ENCODE data around the gene ZNF609.

Gene ZNF609, protein sequence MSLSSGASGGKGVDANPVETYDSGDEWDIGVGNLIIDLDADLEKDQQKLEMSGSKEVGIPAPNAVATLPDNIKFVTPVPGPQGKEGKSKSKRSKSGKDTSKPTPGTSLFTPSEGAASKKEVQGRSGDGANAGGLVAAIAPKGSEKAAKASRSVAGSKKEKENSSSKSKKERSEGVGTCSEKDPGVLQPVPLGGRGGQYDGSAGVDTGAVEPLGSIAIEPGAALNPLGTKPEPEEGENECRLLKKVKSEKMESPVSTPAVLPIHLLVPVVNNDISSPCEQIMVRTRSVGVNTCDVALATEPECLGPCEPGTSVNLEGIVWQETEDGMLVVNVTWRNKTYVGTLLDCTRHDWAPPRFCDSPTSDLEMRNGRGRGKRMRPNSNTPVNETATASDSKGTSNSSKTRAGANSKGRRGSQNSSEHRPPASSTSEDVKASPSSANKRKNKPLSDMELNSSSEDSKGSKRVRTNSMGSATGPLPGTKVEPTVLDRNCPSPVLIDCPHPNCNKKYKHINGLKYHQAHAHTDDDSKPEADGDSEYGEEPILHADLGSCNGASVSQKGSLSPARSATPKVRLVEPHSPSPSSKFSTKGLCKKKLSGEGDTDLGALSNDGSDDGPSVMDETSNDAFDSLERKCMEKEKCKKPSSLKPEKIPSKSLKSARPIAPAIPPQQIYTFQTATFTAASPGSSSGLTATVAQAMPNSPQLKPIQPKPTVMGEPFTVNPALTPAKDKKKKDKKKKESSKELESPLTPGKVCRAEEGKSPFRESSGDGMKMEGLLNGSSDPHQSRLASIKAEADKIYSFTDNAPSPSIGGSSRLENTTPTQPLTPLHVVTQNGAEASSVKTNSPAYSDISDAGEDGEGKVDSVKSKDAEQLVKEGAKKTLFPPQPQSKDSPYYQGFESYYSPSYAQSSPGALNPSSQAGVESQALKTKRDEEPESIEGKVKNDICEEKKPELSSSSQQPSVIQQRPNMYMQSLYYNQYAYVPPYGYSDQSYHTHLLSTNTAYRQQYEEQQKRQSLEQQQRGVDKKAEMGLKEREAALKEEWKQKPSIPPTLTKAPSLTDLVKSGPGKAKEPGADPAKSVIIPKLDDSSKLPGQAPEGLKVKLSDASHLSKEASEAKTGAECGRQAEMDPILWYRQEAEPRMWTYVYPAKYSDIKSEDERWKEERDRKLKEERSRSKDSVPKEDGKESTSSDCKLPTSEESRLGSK (N-terminal part only)

GRCh38 chr15:64460206-64460723 lies at the start of gene ZNF609:
ZNF609 (plus strand) TSS chr15:64460578; CDS start chr15:64499420, 38,842 bp downstream.
- DNase-seq: peak; percentile 86

GRCh38 chr15:64412216-64412615 lies 48.2 kb upstream of the ZNF609 start:
- no peak for DNase-seq

DNA sequence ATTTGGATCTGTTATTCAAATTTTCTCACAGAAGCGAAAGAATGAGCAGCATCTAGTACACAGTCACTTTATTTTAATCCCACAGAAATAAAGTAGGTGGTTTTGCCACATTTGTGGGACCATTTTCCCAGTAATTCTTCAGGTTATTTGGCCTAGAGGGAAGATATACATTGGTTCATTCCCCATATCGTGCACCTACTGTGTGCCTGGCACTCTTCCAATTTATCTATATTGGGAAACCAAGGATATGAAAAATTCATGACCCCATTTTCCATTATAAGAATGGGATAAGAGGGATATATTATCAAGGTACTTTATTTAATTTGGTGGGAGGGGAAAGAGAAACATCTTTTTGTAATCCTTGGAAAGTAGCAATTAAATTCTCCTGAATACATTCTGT lies 37.7 kb upstream of the ZNF609 start:
- DNase-seq: no peak

DNA sequence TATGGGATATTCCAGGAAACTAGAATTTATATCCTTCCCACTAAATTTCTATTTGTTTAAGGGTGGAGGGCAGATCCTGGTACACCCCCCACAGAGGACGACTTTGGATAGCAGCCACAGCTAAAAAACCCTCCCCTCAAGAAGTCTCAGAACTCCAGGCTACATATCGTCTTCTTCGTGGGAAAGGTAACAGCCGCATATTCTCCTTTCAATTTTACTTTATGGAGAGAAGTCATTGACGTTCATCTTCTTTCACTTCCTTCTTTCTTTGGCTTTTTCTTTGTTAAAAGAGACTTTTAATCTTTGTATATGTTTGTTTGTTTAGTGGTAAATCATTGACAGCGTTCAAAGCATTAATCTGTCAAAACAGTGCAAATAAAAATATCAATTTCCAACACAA lies 36.4 kb upstream of the ZNF609 start:
- no peak for DNase-seq

DNA sequence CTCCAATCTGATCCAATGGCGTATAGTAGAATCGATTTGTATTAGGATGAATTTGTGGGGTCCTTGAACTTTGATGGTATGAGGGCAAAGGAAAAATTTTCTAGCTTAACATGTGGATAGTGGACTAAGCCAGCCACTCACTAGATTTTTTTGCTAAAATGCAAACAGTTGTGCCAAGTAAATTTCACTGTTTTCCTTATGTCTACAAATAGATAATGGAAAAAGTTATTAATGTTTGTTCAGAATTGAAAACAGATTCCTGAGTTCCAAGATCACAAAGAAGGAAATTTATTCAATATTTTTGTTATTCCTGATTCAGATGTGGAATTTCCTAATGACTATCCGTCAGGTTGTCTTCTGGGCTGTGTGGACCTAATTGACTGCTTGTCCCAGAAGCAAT lies 35.2 kb upstream of the ZNF609 start:
- no peak for DNase-seq

DNA sequence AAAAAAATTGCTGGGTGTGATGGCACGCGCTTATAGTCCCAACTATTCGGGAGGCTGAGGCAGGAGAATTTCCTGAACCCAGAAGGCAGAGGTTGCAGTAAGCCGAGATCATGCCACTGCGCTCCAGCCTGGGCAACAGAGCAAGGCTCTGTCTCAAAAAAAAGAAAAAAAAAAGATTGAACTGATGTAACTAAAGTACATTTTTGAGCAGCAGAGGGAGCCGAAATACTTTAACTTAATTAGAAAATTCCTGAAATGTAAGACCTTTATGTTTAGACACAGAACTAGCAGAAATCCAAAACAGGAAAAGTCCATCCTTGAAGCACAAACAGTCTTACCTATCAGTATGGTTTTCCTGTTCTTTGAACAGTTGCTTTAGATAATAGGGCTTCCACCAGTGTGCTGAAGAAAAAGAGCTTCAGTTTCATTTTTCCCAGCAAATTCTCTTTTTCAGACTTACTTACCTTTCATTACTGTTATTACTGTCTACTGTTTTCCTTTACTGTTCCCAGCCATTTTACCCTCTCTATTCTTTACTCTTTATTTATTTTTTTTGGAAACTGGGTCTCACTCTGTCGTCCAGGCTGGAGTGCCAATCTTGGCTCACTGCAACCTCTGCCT lies 33.4 kb upstream of the ZNF609 start:
- peak; percentile 13 for DNase-seq

- DNase-seq: no peak
Measured at GRCh38 chr15:64429448-64429847, 30.9 kb upstream of the ZNF609 start.

DNA sequence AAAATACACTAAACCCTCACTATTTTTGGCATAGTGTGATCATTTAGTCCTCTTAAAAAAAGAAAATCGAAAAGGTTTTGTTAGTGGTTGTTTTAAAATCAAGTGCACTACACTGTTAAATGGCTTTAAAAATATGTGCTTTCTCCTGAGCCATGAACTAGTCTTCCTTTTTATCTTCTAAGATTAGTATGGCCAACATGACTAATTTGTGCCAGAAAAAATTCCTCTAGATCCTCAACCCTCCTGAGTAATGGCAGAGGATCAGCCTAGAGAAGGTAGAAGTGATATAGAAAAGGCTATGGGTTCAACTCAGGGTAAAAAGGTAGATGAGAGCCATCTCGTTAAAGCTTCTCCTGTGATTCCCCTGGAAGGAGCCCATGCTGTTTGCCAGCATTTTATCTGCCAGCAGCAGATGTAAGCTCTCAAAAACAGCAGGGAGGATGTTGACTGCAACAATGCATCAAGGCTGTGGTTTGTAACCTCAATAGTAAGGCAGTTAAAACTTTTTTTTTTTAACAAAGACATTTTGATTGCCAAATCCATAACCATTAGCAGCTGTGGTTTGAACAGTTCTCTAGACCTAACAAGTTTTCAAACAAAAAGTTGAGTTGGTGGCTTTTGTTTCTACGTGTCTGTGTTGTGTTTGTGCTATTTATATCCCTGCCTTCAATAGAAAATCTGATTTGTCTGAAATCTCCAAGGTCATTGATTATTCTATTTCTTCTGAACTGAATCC lies 30.2 kb upstream of the ZNF609 start:
- peak; percentile 79 for DNase-seq

DNA sequence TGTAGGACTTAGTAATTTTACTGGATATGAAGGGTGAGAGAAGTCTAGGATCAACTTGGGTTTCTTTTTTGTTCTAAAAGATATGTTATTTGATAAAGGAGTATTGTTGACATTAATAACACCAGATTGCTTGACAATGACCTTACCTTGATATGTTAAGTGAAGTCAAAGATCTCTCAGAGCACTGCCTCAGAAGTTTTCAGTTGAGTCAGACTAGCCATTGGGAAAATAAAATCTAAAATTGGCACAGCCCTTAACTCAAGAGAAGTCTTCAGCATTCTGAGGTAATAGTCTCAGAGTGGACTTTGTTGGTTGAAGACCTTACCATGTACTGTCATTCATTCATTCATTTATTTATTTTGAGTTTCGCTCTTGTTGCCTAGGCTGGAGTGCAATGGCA lies 22.4 kb upstream of the ZNF609 start:
- DNase-seq: no peak

DNA sequence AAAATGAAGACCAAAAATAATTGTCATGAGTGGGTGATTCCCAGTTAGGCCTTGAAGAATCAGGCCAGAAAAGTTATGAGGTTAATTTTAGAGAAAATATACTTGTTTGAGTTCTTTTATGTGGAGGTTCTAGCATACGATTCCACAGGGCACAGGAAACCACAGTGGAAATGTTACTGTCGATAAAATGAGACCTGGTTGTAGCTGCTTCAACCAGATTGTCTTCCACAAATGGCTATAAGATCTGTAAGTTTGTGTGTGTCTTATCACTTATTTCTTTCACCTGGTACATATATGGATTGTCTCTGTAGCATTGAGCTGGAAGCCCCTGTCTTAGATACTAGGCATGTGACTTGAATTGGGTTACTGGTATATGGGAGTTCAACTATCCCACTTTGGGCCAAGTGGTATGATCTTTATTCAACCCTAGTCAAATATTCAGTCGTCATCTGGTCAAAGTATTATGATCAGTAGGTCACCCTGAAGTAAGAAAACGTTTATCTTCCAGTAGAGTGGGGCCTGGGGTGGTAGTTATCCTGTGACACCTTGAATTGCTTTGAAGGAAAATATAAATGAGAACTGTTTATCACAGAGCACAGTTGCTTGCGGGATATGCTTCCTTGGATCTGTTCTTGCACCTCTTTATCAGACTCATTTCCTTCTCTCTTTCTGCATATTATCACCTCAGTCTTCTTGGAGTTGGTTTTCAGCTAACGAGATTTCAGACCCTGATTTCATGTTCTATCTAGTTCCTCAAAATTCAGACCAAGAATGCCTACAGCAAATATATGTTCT lies 21.5 kb upstream of the ZNF609 start:
- no peak for DNase-seq

- no peak for DNase-seq
Measured at GRCh38 chr15:64441852-64442251, 18.5 kb upstream of the ZNF609 start.

- DNase-seq: no peak
Measured at GRCh38 chr15:64443016-64443415, 17.4 kb upstream of the ZNF609 start.

- DNase-seq: peak; percentile 73
Measured at GRCh38 chr15:64443747-64444621, 16.4 kb upstream of the ZNF609 start.

DNA sequence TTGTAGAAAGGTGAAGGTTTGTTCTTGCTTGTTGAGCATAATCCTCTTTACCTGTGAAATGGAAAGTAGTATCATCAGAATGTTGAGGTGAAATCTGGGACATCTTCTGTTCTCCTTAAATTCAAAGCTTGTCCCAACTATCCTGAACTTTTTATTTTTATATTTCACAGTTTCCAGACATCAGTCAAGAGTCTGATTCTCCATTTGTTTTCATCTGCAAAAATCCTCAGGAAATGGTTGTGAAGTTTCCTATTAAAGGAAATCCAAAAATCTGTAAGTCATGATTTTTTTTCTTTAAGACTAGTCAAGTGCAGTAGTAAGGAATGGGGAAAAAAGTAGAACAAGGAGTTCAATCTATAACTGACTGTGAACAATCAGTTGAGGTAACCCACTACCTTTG lies 15.5 kb upstream of the ZNF609 start:
- DNase-seq: no peak

DNA sequence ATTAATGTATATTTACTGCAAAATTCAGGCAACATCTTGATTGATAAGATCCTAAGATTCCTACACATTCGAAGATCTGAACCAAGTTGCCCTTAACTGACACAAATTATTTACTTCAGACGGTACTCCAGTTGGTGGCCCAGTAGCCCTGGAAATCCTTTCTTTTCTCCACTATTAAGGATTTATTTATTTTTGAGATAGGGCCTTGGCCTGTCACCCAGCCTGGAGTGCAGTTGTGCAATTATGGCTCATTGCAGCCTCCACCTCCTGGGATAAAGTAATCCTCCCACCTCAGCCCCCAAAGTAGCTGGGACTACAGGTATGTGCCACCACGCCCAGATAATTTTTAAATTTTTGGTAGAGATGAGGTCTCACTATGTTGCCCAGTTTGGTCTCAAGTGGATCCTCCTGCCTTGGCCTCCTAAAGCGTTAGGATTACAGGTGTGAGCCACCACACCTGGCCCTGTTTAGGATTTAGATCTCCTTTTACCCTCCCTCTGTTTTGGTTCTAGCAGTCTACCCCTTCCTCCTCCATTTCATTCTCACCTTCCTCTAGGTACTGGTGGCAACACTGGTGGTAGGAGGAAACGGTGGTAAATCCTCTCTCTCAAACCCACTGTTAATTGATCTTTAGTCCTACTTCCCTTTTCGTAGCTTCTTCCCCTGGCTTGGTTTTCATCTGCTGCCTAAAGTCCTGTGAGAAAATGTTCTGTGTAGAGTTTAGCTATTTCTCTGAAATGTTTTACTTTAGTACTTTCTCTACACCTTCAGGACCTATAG lies 12.7 kb upstream of the ZNF609 start:
- no peak for DNase-seq

GRCh38 chr15:64452988-64453688 lies 7.2 kb upstream of the ZNF609 start:
- no peak for DNase-seq

GRCh38 chr15:64453689-64454037 lies 6.7 kb upstream of the ZNF609 start:
- no peak for DNase-seq

DNA sequence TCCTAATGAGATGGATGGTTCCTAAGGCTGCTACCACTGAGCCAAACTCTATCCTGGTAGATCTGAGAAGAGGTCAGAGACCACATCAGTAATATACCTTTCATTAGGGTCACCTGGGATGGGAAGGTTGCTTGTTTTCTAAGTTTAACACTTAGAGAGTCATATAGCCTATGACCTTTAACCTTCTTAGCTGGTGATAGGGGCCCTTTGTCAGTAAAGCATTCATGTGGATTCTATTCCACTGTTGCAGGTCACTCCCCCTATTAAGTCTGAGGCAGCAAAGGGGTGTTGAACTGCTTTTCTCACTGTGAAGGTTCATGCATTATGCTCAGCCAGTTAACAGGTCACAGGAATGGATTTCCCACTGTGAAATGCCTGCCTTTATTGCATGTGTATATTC lies 6.1 kb upstream of the ZNF609 start:
- no peak for DNase-seq

- DNase-seq: no peak
Measured at GRCh38 chr15:64455961-64456371, 4.4 kb upstream of the ZNF609 start.
